K562 treated with DMSO at 1 percent for 24 hours (cell line): ENCODE data around the gene AADACL3. TPM values are rescaled to one million over a fixed set of nuclear protein-coding genes. Genes with fewer than 3 reads are reported as not detected.

Source experiments
- total RNA-seq: library from RNA; unstranded; fragments of 300-600 nt; gene quantifications from 2 replicates; pipeline ENCODE4 v1.2.3, GENCODE V29; 2022; ENCODE audit warnings: low read depth; ENCODE audit not compliant: insufficient read depth

The AADACL3 gene, protein sequence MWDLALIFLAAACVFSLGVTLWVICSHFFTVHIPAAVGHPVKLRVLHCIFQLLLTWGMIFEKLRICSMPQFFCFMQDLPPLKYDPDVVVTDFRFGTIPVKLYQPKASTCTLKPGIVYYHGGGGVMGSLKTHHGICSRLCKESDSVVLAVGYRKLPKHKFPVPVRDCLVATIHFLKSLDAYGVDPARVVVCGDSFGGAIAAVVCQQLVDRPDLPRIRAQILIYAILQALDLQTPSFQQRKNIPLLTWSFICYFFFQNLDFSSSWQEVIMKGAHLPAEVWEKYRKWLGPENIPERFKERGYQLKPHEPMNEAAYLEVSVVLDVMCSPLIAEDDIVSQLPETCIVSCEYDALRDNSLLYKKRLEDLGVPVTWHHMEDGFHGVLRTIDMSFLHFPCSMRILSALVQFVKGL
- not detected in 2 replicates for total RNA-seq

DNA sequence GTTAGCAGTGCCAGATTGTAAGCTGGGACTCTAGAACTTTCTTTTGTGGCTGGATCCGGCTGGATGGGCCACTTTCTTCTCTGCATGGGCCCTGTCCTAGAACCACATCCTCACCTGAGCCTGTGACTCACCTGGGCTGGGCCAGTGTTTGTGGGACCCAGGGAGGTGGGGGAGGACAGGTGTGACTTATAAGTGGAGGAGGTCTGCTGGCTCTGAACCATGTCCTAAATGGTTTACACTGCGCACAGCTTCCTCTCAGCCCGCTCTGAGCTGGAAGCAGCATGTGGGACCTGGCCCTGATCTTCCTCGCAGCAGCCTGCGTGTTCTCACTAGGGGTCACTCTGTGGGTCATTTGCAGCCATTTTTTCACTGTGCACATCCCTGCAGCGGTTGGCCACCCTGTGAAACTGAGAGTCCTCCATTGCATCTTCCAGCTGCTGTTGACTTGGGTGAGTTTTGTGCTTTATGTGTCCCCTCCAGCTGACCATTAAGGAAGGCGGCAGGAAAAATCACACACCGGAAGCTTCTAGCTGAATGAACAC lies at the start of gene AADACL3:
Gene AADACL3 (plus strand): TSS at position 215 of the 542 bp plus-strand sequence. CDS start 67 bp downstream, at position 282.

DNA sequence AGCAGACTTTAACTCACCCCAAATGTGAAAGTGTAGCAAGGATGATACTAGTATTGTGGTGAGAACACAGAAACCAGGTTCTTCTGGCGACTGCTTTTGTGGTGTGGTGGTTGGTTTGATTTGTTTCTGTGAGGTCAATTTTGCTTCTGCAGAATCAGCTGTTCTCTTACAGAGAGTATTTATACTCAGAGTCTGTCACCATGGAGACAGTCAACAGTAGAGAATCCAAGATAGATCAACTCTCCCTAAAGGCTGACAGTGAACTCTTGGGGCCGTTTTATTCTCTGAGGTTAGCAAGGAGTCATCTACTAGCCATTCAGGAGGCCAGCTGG lies 30.0 kb downstream of the AADACL3 start, which contains the start of gene CFAP107:
Gene CFAP107 (plus strand): TSS at position 209 of the 332 bp plus-strand sequence. CDS start 231 bp downstream, outside the sequence.

DNA sequence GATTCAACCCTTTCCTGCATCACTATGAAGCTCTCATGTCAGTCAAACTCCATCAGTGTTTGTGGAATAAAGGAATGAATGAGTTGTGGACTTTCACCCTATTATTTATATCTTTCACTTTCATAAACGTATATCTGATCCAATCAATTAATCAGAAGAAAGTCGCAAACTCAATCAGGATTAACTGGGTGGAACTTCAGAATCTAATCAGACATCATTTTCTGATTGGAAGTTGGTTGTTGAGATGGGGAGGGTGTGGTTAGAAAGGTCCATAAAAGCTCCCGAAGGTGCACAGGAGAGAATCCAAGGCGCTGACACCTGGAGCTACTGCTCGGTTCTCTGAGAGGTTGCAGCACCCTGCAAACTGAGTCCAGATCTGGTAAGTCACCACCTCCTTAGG lies 57.5 kb downstream of the AADACL3 start, which contains the start of gene PRAMEF12:
Gene PRAMEF12 (plus strand): TSS at position 301 of the 400 bp plus-strand sequence. CDS start 1,130 bp downstream, outside the sequence.

Other genes starting within 250 kb of the AADACL3 start
- 34.4 and 35.6 TPM in 2 replicates for gene DHRS3, start 97.9 kb upstream of the AADACL3 start, total RNA-seq
- not detected in 2 replicates for gene AADACL4, start 72.0 kb upstream of the AADACL3 start, total RNA-seq
- gene CFAP107, start 30.1 kb downstream of the AADACL3 start, total RNA-seq = not detected in 2 replicates
- gene PRAMEF12, start 57.6 kb downstream of the AADACL3 start, total RNA-seq = not detected in 2 replicates
- not detected in 2 replicates for gene PRAMEF1, start 75.3 kb downstream of the AADACL3 start, total RNA-seq
- not detected in 2 replicates for gene PRAMEF11, start 115.3 kb downstream of the AADACL3 start, total RNA-seq
- not detected in 2 replicates for gene HNRNPCL1, start 132.6 kb downstream of the AADACL3 start, total RNA-seq
- not detected in 2 replicates for gene PRAMEF2, start 141.0 kb downstream of the AADACL3 start, total RNA-seq
- not detected in 2 replicates for gene PRAMEF4, start 170.1 kb downstream of the AADACL3 start, total RNA-seq
- not detected in 2 replicates for gene PRAMEF10, start 182.2 kb downstream of the AADACL3 start, total RNA-seq
- gene PRAMEF7, start 200.5 kb downstream of the AADACL3 start, total RNA-seq = not detected in 2 replicates
- gene PRAMEF6, start 231.5 kb downstream of the AADACL3 start, total RNA-seq = not detected in 2 replicates